A549 treated with dexamethasone at 1 μM for 4 hours (cell line): ENCODE measurements around the gene ZNF862. TPM values are rescaled to one million over a fixed set of nuclear protein-coding genes. Genes with fewer than 3 reads are reported as not detected.

Experiments
- total RNA-seq: library from RNA; stranded (reverse); fragments of 200-300 nt; extraction: Qiagen RNA extraction; gene quantifications from 5 replicates; pipeline ENCODE4 v1.2.3, GENCODE V29; 2022

The ZNF862 gene
- 2.6 to 4.0 TPM (median 3.0 TPM) in 5 replicates for total RNA-seq

DNA sequence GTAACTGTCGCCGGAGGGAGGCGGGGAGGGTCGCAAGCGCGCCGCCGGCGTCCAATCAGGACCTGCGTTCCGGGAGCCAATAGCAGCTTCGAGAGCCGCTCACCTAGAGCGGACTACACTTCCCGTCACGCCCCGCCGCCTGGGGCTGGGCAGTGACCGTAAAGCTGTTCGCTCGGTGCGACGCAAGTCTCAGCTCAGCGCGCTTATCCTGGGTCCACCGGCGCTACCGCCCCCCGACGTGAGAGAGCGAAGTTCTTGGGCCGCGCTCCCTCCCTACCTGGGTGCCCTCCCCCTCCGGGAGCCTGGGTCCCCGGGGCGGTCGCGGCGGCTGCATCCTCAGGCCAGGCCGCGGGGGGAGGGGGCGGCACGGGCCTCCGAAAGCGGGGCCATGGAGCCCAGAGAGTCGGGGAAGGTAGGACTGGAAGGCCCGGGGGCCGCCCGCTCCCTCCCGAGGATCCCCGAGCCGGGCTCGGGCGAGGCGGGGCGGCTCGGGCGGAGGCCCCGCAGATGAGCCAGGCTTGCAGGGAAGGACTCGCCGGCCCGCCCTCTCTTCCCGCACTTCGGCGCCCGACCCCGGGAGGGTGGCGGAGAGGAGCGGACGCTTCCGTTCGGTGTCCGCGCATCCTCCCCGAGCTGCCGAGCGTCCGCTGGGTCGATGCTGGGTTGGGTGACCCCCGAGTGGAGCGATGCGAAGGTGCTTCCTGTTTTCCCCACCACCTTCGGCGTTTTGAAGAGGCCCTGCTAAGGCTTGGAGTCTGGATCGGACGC lies at the start of gene ZNF862:
TSS of gene ZNF862 (plus strand) at position 152 of the 768 bp plus-strand sequence. CDS start at position 389, 237 bp downstream.

DNA sequence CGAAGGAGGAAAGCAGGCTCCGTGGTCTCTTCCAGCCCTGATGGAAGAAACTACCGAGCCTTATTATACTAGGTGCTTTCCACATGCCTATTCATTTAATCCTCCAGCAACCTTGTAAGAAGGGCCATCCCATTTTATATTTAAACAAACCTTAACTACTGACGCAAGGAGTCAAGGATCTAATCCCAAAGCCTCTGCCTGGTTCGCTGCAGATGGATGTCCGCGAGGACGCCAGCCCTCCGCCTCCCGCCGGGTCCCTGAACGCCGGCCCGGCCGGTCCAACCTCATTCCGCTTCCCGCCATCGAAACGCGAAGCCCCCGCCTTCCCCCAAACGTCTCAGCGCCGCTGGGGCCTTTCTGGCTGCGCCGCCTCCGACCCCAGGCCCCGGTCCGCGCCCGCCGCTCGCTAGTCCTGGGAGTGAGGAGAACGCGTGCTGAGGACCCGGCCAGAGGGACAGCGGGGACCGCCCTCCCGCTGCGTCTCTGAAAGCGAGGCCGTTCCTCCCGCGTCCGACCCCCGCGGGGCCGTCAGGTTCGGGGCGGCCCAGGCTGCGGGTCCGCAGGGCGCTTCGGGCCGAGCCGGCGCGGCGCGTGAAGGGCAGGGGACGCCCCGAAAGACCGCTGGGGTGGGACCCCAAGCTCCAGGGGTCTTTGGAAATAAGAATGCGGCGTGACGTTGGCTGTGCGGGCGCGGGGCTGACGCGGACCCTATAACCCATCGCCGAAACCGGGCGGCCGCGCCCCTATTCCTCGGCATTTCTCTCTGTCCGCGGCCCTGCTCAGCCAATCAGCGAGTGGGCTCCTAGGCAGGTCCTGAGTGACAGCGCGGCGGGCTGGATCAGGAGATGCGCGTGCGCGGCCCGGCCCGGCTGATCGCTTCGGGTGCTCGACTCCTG lies 35.1 kb downstream of the ZNF862 start, which contains the start of gene ATP6V0E2:
TSS of gene ATP6V0E2 (plus strand) at position 896 of the 896 bp plus-strand sequence. CDS start 97 bp downstream, outside the sequence.

Other genes starting within 250 kb of the ZNF862 start
- 0.60 to 1.6 TPM (median 1.1 TPM) in 5 replicates for gene ZNF467, start 64.8 kb upstream of the ZNF862 start, total RNA-seq
- 39.3 to 65.5 TPM (median 64.0 TPM) in 5 replicates for gene ATP6V0E2, start 35.6 kb downstream of the ZNF862 start, total RNA-seq